ENCODE results near the gene AKAP6. TPM values are rescaled to one million over a fixed set of nuclear protein-coding genes. Genes with fewer than 3 reads are reported as not detected.
"Not testable (repeated sequence)": the region's sequence is repeated elsewhere in the genome, so short reads cannot be mapped to it uniquely, and the experiment has no call there.

Gene AKAP6
- total and polyA plus RNA-seq, 10 of the 15 experiments (the other 5 are each of a cell fraction or from before 2014, with no cell fraction given): 0.35 to 5.9 (median 2.2) TPM

GRCh38 chr14:32384464-32384863, 55.4 kb downstream of the AKAP6 start (continued):
- TF ChIP-seq REST (IDR thresholded peaks at IDR 0.05; ENCODE audit: low read depth, low read length) (no peak), NFIC (IDR thresholded peaks at IDR 0.05; ENCODE audit: low read depth, low read length) (no peak)

GRCh38 chr14:32387295-32387694, 58.2 kb downstream of the AKAP6 start:
- H3K27ac ChIP-seq (ENCODE audit: control insufficient read depth, insufficient read depth); H3K9ac ChIP-seq (ENCODE audit: control insufficient read depth, insufficient read depth, low read length); H3K9me3 ChIP-seq (replicated peaks; ENCODE audit: control insufficient read depth, insufficient read depth, low read length); H3K4me1 ChIP-seq (ENCODE audit: control insufficient read depth, insufficient read depth, low read length); BruUV-seq (replicated peaks); H3K79me2 ChIP-seq (ENCODE audit: control insufficient read depth, insufficient read depth, low read length); H3K4me3 ChIP-seq; H3K4me2 ChIP-seq (ENCODE audit: control insufficient read depth, insufficient read depth); H3K27me3 ChIP-seq (replicated peaks in 1 of 2; ENCODE audit: control insufficient read depth in 2 of 2, insufficient read depth in 2 of 2, low read length in 1 of 2); in situ Hi-C loops (cut with MboI); H3K36me3 ChIP-seq (ENCODE audit: control insufficient read depth in 2 of 2, insufficient read depth in 2 of 2, low read length in 1 of 2); FAIRE-seq; DNase-seq (ENCODE audit: low read depth, low spot score); H4K20me1 ChIP-seq (ENCODE audit: control insufficient read depth, insufficient read depth); SMC1A ChIA-PET (ENCODE audit: uncharacterized antibody, unreplicated experiment); ATAC-seq; H2AFZ ChIP-seq (ENCODE audit: control insufficient read depth, low read depth, low read length); RAD21 ChIA-PET (ENCODE audit: unreplicated experiment); intact Hi-C loops (cut with micrococcal nuclease; ENCODE audit: unreplicated experiment): not testable (repeated sequence)
- ChIA-PET CTCF (interaction anchor here (1.2 kb wide), 1 partner anchor 69 kb away, joined by 3 read pairs; no protein-coding TSS in a partner anchor), POLR2A (interaction anchor here (0.7 kb wide), 1 partner anchor 12 kb away, joined by 5 read pairs; no protein-coding TSS in a partner anchor)
- 15% methylated on average over 2 of the region's 2 CpGs for WGBS (ENCODE audit: insufficient coverage, insufficient replicate concordance, low lambda C conversion rate, missing lambda C conversion rate)
